ENCODE measurements around the gene AGO3. TPM values are rescaled to one million over a fixed set of nuclear protein-coding genes. Genes with fewer than 3 reads are reported as not detected.

AGO3 gene
- total and polyA plus RNA-seq, 2 experiments from 2014 or later, result 19.2 to 27.3 TPM

- H3K4me1 ChIP-seq (ENCODE audit: insufficient read depth), result peaks cover 16% of the 10 kb centered on the region
- peaks cover 4% of the 10 kb centered on the region; the same call in 1 of the 2 replicates for H3K36me3 ChIP-seq (ENCODE audit: insufficient read depth)
- peaks cover 4% of the 10 kb centered on the region; the same call in 1 of the 3 replicates for H3K36me3 Mint-ChIP-seq (ENCODE audit: low read depth)
- DNase-seq (ENCODE audit: low spot score) (no peak), ATAC-seq (no peak)
- no peak overlapping the region for H3K4me3 ChIP-seq
- no peaks in the 10 kb centered on the region for H3K9me3 Mint-ChIP-seq
- no peak overlapping the region for H3K4me3 Mint-ChIP-seq
- H2AFZ ChIP-seq, result no peak overlapping the region
- TF ChIP-seq, protein P1, sequence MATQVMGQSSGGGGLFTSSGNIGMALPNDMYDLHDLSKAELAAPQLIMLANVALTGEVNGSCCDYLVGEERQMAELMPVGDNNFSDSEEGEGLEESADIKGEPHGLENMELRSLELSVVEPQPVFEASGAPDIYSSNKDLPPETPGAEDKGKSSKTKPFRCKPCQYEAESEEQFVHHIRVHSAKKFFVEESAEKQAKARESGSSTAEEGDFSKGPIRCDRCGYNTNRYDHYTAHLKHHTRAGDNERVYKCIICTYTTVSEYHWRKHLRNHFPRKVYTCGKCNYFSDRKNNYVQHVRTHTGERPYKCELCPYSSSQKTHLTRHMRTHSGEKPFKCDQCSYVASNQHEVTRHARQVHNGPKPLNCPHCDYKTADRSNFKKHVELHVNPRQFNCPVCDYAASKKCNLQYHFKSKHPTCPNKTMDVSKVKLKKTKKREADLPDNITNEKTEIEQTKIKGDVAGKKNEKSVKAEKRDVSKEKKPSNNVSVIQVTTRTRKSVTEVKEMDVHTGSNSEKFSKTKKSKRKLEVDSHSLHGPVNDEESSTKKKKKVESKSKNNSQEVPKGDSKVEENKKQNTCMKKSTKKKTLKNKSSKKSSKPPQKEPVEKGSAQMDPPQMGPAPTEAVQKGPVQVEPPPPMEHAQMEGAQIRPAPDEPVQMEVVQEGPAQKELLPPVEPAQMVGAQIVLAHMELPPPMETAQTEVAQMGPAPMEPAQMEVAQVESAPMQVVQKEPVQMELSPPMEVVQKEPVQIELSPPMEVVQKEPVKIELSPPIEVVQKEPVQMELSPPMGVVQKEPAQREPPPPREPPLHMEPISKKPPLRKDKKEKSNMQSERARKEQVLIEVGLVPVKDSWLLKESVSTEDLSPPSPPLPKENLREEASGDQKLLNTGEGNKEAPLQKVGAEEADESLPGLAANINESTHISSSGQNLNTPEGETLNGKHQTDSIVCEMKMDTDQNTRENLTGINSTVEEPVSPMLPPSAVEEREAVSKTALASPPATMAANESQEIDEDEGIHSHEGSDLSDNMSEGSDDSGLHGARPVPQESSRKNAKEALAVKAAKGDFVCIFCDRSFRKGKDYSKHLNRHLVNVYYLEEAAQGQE (IDR thresholded peaks at IDR 0.05; ENCODE audit: unreplicated experiment), result no peak
- no peak for TF ChIP-seq STAT1 (IDR thresholded peaks at IDR 0.05; ENCODE audit: unreplicated experiment)
- no peak for TF ChIP-seq EZH2phosphoT487 (IDR thresholded peaks at IDR 0.05; ENCODE audit: unreplicated experiment)
- TF ChIP-seq, protein P2, sequence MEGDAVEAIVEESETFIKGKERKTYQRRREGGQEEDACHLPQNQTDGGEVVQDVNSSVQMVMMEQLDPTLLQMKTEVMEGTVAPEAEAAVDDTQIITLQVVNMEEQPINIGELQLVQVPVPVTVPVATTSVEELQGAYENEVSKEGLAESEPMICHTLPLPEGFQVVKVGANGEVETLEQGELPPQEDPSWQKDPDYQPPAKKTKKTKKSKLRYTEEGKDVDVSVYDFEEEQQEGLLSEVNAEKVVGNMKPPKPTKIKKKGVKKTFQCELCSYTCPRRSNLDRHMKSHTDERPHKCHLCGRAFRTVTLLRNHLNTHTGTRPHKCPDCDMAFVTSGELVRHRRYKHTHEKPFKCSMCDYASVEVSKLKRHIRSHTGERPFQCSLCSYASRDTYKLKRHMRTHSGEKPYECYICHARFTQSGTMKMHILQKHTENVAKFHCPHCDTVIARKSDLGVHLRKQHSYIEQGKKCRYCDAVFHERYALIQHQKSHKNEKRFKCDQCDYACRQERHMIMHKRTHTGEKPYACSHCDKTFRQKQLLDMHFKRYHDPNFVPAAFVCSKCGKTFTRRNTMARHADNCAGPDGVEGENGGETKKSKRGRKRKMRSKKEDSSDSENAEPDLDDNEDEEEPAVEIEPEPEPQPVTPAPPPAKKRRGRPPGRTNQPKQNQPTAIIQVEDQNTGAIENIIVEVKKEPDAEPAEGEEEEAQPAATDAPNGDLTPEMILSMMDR (conservative IDR thresholded peaks at IDR 0.05; ENCODE audit: low read depth in 2 of 2), result no peak
- TF ChIP-seq, protein P3, sequence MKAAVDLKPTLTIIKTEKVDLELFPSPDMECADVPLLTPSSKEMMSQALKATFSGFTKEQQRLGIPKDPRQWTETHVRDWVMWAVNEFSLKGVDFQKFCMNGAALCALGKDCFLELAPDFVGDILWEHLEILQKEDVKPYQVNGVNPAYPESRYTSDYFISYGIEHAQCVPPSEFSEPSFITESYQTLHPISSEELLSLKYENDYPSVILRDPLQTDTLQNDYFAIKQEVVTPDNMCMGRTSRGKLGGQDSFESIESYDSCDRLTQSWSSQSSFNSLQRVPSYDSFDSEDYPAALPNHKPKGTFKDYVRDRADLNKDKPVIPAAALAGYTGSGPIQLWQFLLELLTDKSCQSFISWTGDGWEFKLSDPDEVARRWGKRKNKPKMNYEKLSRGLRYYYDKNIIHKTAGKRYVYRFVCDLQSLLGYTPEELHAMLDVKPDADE (IDR thresholded peaks at IDR 0.05), result no peak
- TF ChIP-seq EZH2 (IDR thresholded peaks at IDR 0.05; ENCODE audit: low read depth, unreplicated experiment), result no peak
- no peak for TF ChIP-seq POLR2AphosphoS5 (IDR thresholded peaks at IDR 0.05; ENCODE audit: low read depth)
- TF ChIP-seq, protein P4, sequence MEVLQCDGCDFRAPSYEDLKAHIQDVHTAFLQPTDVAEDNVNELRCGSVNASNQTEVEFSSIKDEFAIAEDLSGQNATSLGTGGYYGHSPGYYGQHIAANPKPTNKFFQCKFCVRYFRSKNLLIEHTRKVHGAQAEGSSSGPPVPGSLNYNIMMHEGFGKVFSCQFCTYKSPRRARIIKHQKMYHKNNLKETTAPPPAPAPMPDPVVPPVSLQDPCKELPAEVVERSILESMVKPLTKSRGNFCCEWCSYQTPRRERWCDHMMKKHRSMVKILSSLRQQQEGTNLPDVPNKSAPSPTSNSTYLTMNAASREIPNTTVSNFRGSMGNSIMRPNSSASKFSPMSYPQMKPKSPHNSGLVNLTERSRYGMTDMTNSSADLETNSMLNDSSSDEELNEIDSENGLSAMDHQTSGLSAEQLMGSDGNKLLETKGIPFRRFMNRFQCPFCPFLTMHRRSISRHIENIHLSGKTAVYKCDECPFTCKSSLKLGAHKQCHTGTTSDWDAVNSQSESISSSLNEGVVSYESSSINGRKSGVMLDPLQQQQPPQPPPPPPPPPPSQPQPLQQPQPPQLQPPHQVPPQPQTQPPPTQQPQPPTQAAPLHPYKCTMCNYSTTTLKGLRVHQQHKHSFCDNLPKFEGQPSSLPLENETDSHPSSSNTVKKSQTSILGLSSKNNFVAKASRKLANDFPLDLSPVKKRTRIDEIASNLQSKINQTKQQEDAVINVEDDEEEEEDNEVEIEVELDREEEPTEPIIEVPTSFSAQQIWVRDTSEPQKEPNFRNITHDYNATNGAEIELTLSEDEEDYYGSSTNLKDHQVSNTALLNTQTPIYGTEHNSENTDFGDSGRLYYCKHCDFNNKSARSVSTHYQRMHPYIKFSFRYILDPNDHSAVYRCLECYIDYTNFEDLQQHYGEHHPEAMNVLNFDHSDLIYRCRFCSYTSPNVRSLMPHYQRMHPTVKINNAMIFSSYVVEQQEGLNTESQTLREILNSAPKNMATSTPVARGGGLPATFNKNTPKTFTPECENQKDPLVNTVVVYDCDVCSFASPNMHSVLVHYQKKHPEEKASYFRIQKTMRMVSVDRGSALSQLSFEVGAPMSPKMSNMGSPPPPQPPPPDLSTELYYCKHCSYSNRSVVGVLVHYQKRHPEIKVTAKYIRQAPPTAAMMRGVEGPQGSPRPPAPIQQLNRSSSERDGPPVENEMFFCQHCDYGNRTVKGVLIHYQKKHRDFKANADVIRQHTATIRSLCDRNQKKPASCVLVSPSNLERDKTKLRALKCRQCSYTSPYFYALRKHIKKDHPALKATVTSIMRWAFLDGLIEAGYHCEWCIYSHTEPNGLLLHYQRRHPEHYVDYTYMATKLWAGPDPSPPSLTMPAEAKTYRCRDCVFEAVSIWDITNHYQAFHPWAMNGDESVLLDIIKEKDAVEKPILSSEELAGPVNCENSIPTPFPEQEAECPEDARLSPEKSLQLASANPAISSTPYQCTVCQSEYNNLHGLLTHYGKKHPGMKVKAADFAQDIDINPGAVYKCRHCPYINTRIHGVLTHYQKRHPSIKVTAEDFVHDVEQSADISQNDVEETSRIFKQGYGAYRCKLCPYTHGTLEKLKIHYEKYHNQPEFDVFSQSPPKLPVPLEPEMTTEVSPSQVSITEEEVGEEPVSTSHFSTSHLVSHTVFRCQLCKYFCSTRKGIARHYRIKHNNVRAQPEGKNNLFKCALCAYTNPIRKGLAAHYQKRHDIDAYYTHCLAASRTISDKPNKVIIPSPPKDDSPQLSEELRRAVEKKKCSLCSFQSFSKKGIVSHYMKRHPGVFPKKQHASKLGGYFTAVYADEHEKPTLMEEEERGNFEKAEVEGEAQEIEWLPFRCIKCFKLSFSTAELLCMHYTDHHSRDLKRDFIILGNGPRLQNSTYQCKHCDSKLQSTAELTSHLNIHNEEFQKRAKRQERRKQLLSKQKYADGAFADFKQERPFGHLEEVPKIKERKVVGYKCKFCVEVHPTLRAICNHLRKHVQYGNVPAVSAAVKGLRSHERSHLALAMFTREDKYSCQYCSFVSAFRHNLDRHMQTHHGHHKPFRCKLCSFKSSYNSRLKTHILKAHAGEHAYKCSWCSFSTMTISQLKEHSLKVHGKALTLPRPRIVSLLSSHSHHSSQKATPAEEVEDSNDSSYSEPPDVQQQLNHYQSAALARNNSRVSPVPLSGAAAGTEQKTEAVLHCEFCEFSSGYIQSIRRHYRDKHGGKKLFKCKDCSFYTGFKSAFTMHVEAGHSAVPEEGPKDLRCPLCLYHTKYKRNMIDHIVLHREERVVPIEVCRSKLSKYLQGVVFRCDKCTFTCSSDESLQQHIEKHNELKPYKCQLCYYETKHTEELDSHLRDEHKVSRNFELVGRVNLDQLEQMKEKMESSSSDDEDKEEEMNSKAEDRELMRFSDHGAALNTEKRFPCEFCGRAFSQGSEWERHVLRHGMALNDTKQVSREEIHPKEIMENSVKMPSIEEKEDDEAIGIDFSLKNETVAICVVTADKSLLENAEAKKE (CRISPR knock-in tag; IDR thresholded peaks at IDR 0.05), result no peak
- no peak for TF ChIP-seq ZNF114 (CRISPR knock-in tag; IDR thresholded peaks at IDR 0.05)
- TF ChIP-seq ZNF331 (CRISPR knock-in tag; IDR thresholded peaks at IDR 0.05; ENCODE audit: low read depth), result no peak
- no peak for TF ChIP-seq JUNB (IDR thresholded peaks at IDR 0.05; ENCODE audit: unreplicated experiment)
- TF ChIP-seq CREB1 (CRISPR knock-in tag; IDR thresholded peaks at IDR 0.05; ENCODE audit: low read depth), result no peak
- TF ChIP-seq NANOG (IDR thresholded peaks at IDR 0.05; ENCODE audit: borderline replicate concordance), result no peak
- 0 out of 2 replicates have a peak overlapping the region, but pooled peaks have one; percentile 48 for H3K27ac ChIP-seq (ENCODE audit: low read depth)
- H3K79me2 ChIP-seq (replicated peaks; ENCODE audit: insufficient read depth), result peaks cover 10% of the 10 kb centered on the region
- no peak overlapping the region for H3K27ac Mint-ChIP-seq
- no peaks in the 10 kb centered on the region for H3K9me2 ChIP-seq (ENCODE audit: insufficient read depth)
- H3F3A ChIP-seq (replicated peaks; ENCODE audit: low read depth), result peaks cover 18% of the 10 kb centered on the region; the same call in 1 of the 2 replicates
- peaks cover 5% of the 10 kb centered on the region; the same call in 1 of the 2 replicates for H4K20me1 ChIP-seq (replicated peaks; ENCODE audit: insufficient read depth)
- H3K4me1 Mint-ChIP-seq, result peaks cover 18% of the 10 kb centered on the region
- H3K27me3 Mint-ChIP-seq (ENCODE audit: insufficient read depth, low read depth, poor library complexity), result peaks cover 8% of the 10 kb centered on the region
- H3K27me3 ChIP-seq (ENCODE audit: insufficient read depth), result no peaks in the 10 kb centered on the region
- H3K4me2 ChIP-seq, result no peak overlapping the region
Observed at GRCh38 chr1:35927472-35927871, 3.4 kb upstream of the AGO3 start.
